GM12872 (cell line): Measurements from ENCODE around the gene PGM1.

ENCODE experiments used
- TF ChIP-seq, protein P1 (sequence below): IDR thresholded peaks from 3 replicates; pipeline ENCODE4 v1.5.1; 2011; ENCODE audit warnings: low read depth, mild to moderate bottlenecking, low read length, moderate library complexity; ENCODE audit not compliant: insufficient read depth

The PGM1 gene

DNA sequence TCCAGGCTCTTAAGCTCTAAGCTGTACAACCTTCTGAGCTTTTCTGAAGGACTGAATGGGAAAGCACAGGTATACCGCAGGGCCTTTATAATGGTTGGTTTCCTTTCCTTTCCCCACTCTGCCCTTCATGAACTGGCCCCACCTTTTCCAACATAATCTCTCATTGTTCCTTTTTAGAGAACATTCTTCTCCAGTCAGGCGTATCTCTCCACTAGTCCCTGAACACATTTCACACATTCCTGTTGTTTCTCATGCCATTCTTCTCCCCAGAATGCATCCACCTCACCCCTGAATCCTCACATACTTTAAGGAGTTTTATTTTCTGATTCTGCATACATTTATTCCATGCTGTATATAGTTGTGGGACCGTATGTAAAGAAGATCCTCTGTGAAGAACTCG is 41.3 kb downstream of the PGM1 start:
- TF ChIP-seq, protein P1, sequence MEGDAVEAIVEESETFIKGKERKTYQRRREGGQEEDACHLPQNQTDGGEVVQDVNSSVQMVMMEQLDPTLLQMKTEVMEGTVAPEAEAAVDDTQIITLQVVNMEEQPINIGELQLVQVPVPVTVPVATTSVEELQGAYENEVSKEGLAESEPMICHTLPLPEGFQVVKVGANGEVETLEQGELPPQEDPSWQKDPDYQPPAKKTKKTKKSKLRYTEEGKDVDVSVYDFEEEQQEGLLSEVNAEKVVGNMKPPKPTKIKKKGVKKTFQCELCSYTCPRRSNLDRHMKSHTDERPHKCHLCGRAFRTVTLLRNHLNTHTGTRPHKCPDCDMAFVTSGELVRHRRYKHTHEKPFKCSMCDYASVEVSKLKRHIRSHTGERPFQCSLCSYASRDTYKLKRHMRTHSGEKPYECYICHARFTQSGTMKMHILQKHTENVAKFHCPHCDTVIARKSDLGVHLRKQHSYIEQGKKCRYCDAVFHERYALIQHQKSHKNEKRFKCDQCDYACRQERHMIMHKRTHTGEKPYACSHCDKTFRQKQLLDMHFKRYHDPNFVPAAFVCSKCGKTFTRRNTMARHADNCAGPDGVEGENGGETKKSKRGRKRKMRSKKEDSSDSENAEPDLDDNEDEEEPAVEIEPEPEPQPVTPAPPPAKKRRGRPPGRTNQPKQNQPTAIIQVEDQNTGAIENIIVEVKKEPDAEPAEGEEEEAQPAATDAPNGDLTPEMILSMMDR, result no peak

DNA sequence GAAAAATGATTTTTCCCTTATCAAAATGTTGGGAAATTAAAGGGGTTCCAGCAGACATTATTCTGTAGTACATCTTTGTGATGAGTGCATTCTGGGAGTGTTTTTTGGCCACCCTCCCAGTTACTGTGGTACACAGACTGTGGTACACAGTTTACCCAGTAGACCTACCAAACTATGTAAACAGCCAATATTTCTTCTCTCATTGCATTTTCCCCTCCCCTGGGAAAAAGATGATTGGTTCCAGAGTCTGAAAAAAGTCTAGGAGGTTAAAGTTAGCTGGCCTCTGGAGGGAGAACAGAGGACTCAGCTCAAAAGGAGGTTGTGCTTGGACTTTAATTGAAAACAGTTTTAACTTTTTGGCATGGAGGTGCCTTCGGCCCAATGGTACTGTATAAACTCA is 42.5 kb downstream of the PGM1 start:
- TF ChIP-seq, protein P1, result no peak

DNA sequence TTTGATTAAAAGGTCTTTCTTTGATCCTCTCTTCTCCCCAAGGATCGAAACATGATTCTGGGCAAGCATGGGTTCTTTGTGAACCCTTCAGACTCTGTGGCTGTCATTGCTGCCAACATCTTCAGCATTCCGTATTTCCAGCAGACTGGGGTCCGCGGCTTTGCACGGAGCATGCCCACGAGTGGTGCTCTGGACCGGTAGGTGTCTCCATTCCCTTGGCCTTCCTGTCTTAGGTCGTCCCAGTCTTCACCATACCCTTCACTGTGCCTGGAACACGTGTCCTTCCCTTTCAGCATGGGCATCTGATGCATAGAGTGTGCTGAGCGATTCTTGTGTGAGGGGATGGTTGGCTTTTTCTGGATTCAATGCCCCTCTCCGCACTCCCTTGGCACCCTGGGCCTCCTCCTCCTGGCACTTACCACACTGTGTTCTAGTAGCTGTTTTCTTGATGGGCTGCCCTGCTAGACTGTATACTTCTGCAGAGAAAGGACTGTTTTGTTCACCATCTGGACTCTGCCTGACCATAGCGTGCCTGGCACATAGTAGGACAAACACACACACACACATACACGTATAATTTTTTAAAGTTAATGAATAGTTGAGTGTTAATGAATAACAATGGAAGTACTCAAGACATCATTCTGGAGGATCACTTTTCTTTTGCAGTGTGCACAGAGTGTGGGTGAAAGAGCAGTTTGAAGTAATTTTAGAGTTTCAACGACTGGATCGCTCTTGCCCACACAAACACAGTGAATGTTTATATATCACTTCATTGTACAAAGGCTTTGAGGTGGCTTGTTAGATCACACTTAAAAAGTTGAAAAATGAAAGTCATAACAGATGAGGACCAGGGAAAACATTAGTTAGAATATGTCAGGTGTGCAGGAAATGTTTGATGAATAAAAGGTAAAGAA is 43.2 kb downstream of the PGM1 start:
- TF ChIP-seq, protein P1, result no peak

DNA sequence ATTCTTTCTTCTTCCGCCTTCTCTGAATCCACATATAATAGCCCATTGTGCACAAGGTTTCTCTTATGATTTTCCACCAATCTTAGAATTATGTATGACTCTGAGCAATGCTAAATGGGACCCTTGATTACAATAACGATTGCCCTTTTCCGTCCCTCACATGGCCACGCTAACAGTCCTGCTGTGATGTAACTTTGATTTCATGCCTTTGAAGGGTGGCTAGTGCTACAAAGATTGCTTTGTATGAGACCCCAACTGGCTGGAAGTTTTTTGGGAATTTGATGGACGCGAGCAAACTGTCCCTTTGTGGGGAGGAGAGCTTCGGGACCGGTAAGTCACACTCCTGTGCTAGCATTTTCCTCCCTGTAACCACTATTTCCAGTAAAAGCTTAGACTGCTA is 45.3 kb downstream of the PGM1 start:
- TF ChIP-seq, protein P1, result no peak

DNA sequence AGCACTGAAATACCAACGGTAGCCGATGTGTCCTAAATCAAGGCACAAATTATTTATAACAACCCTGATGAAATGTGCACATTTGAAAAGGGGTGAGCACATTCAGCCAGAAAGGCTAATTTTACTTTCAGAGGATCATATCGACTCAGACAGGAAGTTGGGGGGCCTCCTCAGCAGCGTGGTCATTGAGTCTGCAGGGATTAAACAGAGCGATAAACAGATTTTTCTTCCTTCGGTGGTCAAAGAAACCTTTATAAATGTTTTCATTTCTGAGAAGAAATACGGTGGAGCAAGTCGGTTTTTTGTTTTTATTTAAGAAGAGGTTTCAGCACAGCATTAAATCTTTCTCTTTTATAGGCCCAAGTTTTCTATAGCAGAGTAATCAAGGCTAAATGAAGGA is 45.7 kb downstream of the PGM1 start:
- TF ChIP-seq, protein P1, result no peak

- TF ChIP-seq, protein P1, result no peak
Observed at GRCh38 chr1:63640633-63641567, 47.7 kb downstream of the PGM1 start.

DNA sequence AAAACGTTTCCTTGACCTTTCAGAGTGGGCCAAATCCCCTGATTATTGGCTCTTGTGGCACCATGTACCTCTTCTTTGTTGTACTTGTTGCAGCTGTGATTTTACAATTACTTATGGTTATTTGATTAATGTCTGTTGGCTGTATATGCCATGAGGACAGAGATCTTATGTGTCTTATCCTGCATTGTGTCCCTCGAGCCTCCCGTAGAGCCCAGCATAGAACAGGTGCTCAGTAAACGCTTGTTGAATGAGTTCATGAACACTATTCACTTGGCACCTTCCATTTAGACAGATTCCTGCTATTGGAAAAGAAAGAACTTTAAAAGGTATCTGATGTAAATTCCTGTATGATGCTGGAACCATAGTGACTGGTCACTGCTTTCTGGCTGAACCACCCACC is 48.4 kb downstream of the PGM1 start:
- TF ChIP-seq, protein P1, result no peak
